ENCODE measurements around the gene AKAP7.
A peak's percentile ranks its signal among the peaks of the same experiment; 100 is the strongest.

AKAP7 gene

DNA sequence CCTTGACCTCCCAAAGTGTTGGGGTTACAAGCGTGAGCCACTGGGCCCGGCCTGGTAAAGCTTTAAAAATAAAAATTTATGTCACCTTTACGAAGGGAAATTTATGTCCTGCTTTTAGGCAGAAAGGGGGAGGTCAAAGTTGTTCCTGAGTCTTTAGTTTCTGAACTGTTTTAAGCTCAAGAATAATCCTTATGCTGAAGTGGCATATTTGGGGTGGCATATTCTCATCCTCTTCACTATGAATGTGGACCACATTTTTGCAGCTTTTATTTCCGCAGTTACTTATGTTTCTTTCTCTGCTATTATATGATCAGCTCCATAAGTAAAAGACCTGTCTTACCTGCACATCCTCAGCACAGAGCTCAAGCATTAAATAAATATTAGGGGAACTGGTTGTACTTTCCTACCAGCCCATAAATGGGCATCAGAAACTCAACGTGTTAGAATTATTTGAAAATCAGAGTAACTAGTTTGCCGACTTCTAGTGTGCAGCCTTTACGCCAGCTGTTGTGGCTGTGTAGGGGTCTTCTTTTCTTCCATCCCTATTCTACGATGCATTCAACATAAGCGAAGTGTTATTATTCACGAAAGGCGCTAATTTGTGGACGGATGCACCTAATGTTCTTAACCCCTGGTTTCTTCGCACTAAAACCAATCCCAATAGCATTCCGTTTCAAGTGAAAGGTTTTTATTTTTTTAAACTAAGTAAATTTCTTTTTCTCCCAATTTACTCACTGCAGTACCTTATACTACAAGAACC is 867 bp upstream of the AKAP7 start:
- no peak for DNase-seq

- no peak for DNase-seq
Observed at GRCh38 chr6:131134980-131135243, 355 bp upstream of the AKAP7 start.

- DNase-seq = no peak
Observed at GRCh38 chr6:131136021-131136786, 937 bp downstream of the AKAP7 start.

DNA sequence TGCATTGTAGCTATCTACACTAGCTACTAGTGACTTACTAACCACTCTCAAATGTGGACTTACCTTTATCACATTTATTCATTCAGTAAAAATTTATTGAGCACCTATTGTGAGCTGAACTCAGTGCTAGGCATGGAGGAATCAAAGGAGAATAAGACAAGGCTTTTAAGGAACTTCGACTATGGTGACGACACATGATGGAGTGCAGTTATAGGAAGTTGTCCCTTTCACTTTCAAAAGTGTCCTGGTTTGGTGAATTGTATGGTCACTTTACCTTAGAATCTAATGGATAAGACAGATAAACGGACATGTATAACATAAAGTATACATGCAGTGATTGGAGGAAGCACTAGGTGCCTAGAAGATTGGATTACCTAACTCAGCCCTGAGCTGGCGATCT is 4.3 kb downstream of the AKAP7 start:
- DNase-seq = no peak

- DNase-seq = no peak
Observed at GRCh38 chr6:131143319-131143718, 8.1 kb downstream of the AKAP7 start.

DNA sequence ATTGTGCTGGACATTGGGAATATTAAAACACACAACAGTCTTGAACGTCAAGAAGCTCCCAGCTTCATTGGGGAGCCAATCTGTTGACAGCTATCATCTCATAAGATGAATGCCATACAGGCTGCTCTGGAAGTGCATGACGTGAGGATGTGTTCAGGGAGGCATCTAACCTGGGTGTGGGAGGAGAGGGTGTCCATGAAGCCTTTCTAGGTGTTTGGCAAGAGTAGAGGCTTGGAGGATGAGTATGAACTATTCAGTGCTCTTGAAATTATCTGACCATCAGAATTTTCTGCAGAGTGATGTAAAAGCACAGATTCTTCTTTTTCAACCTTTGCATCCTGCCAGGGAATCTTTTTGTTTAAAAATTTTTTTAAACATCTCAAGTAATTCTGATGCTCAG is 11.6 kb downstream of the AKAP7 start:
- no peak for DNase-seq

DNA sequence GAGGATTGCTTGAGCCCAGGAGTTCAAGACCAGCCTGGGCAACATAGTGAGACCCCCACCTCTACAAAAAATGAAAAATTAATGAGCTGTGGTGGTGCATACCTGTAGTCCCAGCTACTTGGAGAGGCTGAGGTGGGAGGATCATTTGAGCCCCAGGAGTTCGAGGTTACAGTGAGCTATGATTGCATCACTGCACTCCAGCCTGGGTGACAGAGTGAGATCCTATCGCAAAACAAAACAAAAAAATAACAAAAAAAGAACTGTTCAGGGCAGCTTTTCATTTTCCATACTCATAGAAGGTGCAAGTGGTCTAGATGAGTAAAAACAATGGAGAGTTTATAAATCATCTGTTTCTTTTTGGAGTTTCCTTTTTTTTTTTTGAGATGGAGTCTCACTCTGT is 21.1 kb downstream of the AKAP7 start:
- no peak for DNase-seq

DNA sequence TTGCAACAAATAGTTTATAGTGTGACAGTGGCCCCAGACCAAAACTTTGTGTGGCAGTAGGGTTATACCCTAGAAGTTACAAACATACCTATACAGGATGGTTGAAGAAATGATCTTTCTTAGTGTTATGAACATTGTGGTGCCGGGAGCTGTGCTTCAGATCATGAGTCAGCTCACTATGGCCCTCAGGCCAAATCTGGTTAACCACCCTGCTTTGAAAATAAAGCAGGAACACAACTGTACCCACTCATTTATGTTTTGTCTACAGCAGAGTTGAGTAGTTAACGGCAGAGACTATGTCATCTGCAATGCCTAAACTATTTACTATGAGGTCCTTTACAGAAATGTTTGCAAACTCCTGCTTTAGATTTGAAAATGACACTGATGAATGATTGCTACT is 24.3 kb downstream of the AKAP7 start:
- no peak for DNase-seq

GRCh38 chr6:131160254-131160758 is 25.0 kb downstream of the AKAP7 start:
- no peak for DNase-seq

- no peak for DNase-seq
Observed at GRCh38 chr6:131161987-131162386, 26.7 kb downstream of the AKAP7 start.

DNA sequence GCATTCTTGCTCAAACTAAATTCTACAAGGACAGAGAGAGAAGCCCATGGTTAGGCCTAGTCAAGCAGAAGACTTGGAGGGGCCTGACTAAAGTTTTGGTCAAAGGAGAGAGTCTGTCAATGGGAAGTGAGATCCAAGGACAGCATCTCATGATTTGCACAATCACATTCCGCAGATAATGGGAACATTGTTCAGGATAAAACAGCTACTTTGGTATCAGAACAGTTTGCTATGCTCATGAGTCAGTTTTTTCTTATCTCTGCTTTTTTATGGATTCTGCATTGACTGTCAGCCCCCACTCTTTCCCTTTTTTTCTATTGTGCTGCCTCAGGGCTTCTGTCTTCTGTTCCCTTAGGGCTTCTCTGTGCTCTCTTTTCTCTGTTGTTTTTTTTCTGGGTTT is 28.6 kb downstream of the AKAP7 start:
- no peak for DNase-seq

DNA sequence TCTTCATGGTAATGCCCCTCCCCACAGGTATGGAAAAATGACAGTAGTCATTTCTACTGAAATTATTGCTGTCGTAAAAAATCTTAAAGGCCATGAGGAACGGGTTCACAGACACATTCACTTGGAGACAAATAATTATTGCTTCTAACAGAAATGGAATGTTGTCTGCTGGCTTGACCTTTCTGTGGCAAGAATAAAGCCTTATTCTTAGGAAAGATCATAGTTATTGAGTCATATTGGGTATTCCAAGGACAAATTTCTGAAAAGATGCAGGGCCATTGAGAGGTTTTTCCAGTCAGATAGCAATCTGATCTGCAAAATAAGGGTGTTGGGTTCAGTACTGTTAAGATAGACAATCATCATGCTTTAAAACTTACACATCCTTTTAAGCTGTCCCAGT is 29.2 kb downstream of the AKAP7 start:
- DNase-seq = no peak

- no peak for DNase-seq
Observed at GRCh38 chr6:131167773-131168172, 32.5 kb downstream of the AKAP7 start.

DNA sequence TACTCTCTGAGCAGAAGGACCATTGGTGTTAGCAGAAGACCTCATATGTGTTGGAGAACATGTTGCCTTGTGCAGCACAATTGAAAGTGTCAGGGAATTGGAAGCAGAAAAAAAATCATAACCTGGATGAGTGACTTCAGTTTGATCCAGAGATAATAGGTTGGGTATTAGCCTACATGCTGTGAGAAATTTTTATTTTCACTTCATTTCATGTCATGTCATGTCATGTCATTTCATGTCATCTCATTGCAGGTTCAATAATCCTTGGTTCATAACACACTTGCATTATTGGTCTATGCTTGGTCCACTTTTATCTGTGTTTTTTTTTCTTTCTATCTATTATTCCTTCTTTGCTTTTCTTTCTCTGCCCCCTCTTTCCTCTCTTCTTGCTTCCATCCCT is 34.3 kb downstream of the AKAP7 start:
- no peak for DNase-seq

DNA sequence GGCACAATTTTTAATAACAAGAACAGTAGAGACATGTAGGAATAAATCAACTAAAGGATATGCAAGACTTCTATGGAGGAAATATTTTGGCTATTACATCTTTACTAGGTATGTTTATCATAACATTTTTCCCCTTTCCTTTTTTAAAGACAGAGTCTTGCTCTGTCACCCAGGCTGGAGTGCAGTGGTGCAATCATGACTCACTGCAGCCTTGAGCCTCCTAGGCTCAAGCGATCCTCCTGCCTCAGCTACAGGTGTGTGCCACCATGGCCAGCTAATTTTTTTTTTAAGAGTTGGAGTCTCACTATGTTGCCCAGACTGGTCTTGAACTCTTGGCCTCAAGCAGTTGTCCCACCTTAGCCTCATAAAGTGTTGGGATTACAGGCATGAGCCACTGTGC is 37.0 kb downstream of the AKAP7 start:
- no peak for DNase-seq

DNA sequence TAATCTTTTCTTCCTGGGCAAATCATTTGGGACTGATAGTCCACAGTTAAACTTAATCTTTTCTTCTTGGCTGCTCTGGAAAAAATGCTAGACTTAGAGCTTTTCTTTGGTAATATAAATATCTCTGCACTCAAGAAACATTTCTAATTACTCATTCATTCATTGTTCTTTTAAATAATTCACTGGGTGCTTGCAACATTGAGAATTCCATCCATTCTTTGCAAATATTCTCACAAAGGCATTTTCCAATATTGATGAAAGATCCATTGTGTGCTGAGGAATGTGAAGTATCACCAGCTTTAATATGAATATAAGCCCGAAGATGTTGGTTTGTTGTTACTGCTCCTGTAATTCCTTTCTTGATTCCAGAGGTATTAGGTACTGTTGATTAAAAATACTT is 38.4 kb downstream of the AKAP7 start:
- no peak for DNase-seq

GRCh38 chr6:131175564-131175963 is 40.3 kb downstream of the AKAP7 start:
- no peak for DNase-seq

DNA sequence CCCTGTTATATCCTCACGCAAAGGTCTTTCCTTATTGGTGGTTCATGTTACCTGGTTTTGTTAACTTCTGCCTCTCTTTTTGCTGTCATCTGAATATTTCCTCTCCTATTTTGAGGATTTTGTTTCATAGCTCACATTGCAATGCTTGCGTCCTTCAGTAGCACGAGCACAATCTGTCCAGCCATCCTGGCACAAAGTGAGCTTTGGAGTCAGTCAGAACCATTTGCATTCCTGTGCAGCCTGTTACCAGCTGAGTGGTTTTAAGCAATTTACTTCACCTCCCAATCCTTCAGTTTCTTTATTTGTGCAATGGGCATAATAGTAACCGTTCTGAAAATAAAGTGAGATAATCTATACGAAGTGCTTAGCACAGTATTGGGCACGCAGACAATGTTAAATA is 42.7 kb downstream of the AKAP7 start:
- no peak for DNase-seq

- DNase-seq = no peak
Observed at GRCh38 chr6:131182991-131183425, 47.7 kb downstream of the AKAP7 start.

GRCh38 chr6:131183427-131184095 is 48.3 kb downstream of the AKAP7 start:
- DNase-seq = no peak

- DNase-seq = no peak
Observed at GRCh38 chr6:131191590-131191989, 56.3 kb downstream of the AKAP7 start.

- DNase-seq = no peak
Observed at GRCh38 chr6:131197716-131198115, 62.4 kb downstream of the AKAP7 start.

- peak; percentile 34 for DNase-seq
Observed at GRCh38 chr6:131199568-131200272, 64.5 kb downstream of the AKAP7 start.
